HG02973 (cell line): ENCODE measurements around the gene ABHD11.
"Not testable (repeated sequence)": the region's sequence is repeated elsewhere in the genome, so short reads cannot be mapped to it uniquely, and the experiment has no call there.

ENCODE experiments used
- ATAC-seq: cut with Tn5 transposase; IDR thresholded peaks from one replicate; pipeline ENCODE4 v1.9.1; 2021; ENCODE audit warnings: moderate library complexity; ENCODE audit not compliant: unreplicated experiment

ABHD11 gene, protein sequence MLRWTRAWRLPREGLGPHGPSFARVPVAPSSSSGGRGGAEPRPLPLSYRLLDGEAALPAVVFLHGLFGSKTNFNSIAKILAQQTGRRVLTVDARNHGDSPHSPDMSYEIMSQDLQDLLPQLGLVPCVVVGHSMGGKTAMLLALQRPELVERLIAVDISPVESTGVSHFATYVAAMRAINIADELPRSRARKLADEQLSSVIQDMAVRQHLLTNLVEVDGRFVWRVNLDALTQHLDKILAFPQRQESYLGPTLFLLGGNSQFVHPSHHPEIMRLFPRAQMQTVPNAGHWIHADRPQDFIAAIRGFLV

DNA sequence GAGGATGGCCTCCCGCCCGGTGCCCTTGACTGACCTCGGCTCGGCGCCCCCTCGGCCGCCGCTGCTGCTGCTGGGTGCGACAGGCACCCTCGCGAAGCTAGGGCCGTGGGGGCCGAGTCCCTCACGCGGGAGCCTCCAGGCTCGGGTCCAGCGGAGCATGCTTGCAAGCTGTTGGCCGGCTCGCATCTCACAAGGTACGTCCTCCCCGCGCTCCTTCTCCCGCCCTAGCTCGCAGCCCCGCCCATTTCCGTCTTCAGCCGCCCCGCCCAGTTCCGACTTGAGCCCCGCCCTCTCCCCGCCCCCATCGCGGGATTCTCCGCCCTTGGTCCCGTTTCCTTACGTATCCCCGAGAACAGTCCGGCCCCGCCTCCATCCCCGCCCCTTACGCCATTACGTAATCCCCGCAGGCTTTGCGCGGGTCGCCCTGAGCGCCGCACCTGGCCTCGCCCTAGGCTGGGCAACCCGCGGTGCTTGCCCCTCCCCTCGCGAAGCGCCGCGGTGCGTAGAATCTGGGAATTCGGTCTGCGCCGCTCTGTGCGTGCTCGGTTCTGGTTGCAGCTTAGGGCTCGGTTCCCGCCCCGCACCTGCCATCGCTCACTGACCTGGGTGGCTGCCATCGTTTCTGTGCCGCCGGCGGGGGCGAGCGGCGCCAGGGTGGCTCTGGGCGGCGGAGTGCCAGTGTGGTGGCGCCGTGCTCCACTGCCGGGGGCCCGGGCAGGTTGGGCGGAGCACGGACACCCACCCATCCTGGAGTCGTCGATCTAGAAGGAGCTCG lies at the start of gene ABHD11:
Gene ABHD11 (minus strand): TSS at position 191 of the 775 bp plus-strand sequence. CDS start 32 bp downstream, at position 159.
- ATAC-seq = peak; percentile 81

- ATAC-seq = not testable (repeated sequence)
These were observed 49.1 kb upstream of the ABHD11 start for GRCh38 chr7:73787786-73788048.

- ATAC-seq = no peak
These were observed 48.0 kb upstream of the ABHD11 start for GRCh38 chr7:73786588-73786987.

DNA sequence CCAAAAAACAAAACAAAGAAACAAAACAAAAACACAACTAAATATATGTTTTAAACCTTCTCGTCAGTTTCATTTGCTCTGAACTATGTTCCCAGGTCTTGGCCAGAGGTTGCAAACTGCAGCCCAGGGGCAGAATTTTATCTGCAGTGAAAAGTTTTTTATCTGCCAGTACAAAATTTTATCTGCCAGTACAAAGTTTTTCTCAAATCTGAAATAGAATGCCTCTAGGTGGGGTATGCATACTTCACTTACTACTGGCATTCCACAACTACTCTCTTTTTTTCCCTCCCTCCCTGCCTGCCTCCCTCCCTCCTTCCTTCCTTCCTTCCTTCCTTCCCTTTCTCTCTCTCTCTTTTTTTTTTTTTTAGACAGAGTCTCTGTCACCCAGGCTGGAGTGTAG lies 40.9 kb upstream of the ABHD11 start:
- no peak for ATAC-seq

GRCh38 chr7:73778801-73779389 lies 40.3 kb upstream of the ABHD11 start:
- no peak for ATAC-seq

DNA sequence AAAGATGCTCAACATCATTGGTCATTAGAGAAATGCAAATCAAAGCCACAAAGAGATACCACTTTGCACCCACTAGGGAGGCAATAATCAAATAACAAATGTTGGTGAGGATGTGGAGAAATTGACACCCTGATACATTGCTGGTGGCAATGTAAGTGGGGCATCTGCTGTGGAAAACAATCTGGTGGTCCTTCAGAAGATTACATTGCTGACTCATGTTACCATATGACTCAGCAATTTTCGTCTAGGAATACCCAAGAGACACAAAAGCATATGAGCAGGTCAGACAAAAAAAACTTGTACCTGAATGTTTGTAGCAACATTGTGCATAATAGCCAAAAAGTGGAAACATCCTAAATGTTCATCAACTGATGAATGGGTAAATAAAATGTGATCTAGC lies 36.3 kb upstream of the ABHD11 start:
- ATAC-seq = no peak

- ATAC-seq = no peak
These were observed 35.3 kb upstream of the ABHD11 start for GRCh38 chr7:73773700-73774517.

GRCh38 chr7:73770860-73771670 lies 32.5 kb upstream of the ABHD11 start:
- ATAC-seq = no peak

- ATAC-seq = no peak
These were observed 31.6 kb upstream of the ABHD11 start, which contains the start of gene CLDN3 for GRCh38 chr7:73770002-73770859. TSS of gene CLDN3 (minus strand) at chr7:73770270. CDS start at chr7:73770049, 221 bp downstream.

DNA sequence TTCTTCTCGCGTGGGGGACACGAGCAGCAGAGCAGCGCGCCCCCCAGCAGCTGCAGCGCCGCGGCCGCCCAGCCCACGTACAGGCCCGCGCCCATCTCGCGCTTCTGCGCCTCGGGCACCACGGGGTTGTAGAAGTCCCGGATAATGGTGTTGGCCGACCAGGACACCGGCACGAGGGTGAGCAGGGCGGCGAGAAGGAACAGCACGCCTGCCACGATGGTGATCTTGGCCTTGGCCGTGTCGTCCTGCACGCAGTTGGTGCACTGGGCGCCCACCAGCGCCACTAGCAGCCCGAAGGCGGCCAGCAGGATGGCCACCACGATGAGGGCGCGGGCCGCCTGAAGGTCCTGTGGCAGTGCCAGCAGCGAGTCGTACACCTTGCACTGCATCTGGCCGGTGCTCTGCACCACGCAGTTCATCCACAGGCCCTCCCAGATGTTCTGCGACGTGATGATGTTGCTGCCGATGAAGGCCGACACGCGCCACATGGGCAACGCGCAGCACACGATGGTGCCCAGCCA lies 30.9 kb upstream of the ABHD11 start:
- ATAC-seq = no peak

- no peak for ATAC-seq
These were observed 30.3 kb upstream of the ABHD11 start for GRCh38 chr7:73768641-73769480.

GRCh38 chr7:73766556-73767229 lies 28.1 kb upstream of the ABHD11 start:
- no peak for ATAC-seq

- ATAC-seq = no peak
These were observed 24.0 kb upstream of the ABHD11 start for GRCh38 chr7:73762659-73762999.

DNA sequence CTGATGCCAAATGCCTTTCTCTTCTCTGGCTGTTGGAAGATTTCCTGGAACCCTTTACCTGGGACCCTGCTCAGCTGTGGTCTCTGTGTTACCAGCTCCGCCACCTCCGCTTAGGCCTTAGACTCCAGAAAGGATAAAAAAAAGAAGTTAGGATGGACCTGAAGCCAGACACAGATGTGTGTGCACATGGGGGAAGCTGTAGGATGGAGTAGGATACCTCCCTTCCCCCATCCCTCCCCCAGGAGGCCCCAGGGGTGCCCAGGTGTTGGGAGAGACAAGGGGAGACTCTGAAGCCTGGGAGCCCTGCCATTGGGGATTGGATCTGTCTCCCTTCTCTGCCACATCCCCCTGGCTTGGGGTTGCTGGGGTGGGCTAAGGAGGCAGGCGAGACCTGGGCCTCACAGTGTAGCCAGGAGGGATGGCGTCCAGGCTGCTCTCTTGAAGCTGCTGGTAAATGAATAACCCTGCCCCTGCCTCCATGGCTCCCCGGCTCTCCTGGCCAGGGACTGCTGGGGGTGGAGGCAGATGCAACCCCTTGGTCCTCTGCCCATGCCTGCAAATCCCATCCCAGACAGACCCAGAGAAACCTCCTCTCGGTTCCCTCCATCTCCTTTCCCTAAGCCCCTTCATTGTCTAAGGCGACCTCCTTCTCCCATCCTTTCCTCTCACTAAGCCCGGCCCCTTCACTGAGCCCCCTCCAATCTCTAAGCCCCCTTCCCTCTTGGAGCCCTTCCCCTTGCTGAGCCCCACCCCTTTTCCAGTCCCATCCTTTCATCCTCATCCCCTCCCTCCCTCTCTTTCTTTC lies 23.5 kb upstream of the ABHD11 start:
- ATAC-seq = no peak

GRCh38 chr7:73758581-73759138 lies 20.1 kb upstream of the ABHD11 start:
- no peak for ATAC-seq

GRCh38 chr7:73749931-73750776 lies 11.6 kb upstream of the ABHD11 start:
- ATAC-seq = no peak
